GM23248 (cell line): ENCODE results near the gene PROS1. TPM values are rescaled to one million over a fixed set of nuclear protein-coding genes. Genes with fewer than 3 reads are reported as not detected.

Experiments used
- DNase-seq: peaks from one replicate; pipeline ENCODE4 v3.0.0-alpha.2; 2015
- H2AFZ ChIP-seq: fragments of 200-600 bp; sonication (generic); 2 replicates; pipeline ENCODE4 v1.6.1; 2016; ENCODE audit warnings: antibody characterized with exemption
- H3F3A ChIP-seq: fragments of 200-600 bp; sonication (generic); 2 replicates; pipeline ENCODE4 v1.6.1; 2016; ENCODE audit warnings: mild to moderate bottlenecking, antibody characterized with exemption, mixed run types; ENCODE audit not compliant: insufficient read depth
- H3K27ac ChIP-seq: fragments of 200-600 bp; sonication (generic); 2 replicates; pipeline ENCODE4 v1.5.1; 2016; ENCODE audit warnings: mild to moderate bottlenecking
- H3K27me3 ChIP-seq: fragments of 200-600 bp; sonication (generic); replicated peaks from 2 replicates; pipeline ENCODE4 v1.6.1; 2016; ENCODE audit warnings: mild to moderate bottlenecking; ENCODE audit not compliant: insufficient read depth
- H3K36me3 ChIP-seq: fragments of 200-600 bp; sonication (generic); 2 replicates; pipeline ENCODE4 v1.6.1; 2016; ENCODE audit warnings: low read depth, mild to moderate bottlenecking
- H3K4me1 ChIP-seq: fragments of 200-600 bp; sonication (generic); 2 replicates; pipeline ENCODE4 v1.6.1; 2016; ENCODE audit warnings: mild to moderate bottlenecking; ENCODE audit not compliant: insufficient read depth
- H3K4me2 ChIP-seq: fragments of 200-600 bp; sonication (generic); one replicate; pipeline ENCODE4 v1.6.1; 2016; ENCODE audit warnings: mild to moderate bottlenecking; ENCODE audit not compliant: unreplicated experiment
- H3K4me3 ChIP-seq: fragments of 200-600 bp; sonication (generic); 2 replicates; pipeline ENCODE4 v1.5.1; 2016; ENCODE audit warnings: mild to moderate bottlenecking
- H3K79me2 ChIP-seq: fragments of 200-600 bp; sonication (generic); 2 replicates; pipeline ENCODE4 v1.6.1; 2016; ENCODE audit warnings: mild to moderate bottlenecking; ENCODE audit not compliant: insufficient read depth
- H3K9ac ChIP-seq: fragments of 200-600 bp; sonication (generic); 2 replicates; pipeline ENCODE4 v1.6.1; 2016; ENCODE audit warnings: mild to moderate bottlenecking
- H3K9me2 ChIP-seq: fragments of 200-600 bp; sonication (generic); 2 replicates; pipeline ENCODE4 v1.6.1; 2016; ENCODE audit warnings: mixed run types, mild to moderate bottlenecking, moderate library complexity; ENCODE audit not compliant: insufficient read depth
- H3K9me3 ChIP-seq: fragments of 200-600 bp; sonication (generic); one replicate; pipeline ENCODE4 v1.6.1; 2017; ENCODE audit warnings: low read depth
- H4K20me1 ChIP-seq: fragments of 200-600 bp; sonication (generic); 2 replicates; pipeline ENCODE4 v1.6.0; 2016; ENCODE audit not compliant: insufficient read depth
- EZH2 ChIP-seq: fragments of 200-600 bp; sonication (generic); IDR thresholded peaks from 2 replicates; pipeline ENCODE4 v1.6.1; 2018; ENCODE audit warnings: antibody characterized with exemption, mild to moderate bottlenecking; ENCODE audit not compliant: insufficient read depth, poor library complexity, severe bottlenecking
- EZH2phosphoT487 ChIP-seq: fragments of 200-600 bp; sonication (generic); IDR thresholded peaks from 2 replicates; pipeline ENCODE4 v1.6.1; 2018; ENCODE audit warnings: antibody characterized with exemption, moderate library complexity, mild to moderate bottlenecking, low read depth; ENCODE audit not compliant: insufficient read depth
- WGBS, 2 experiments: methylation state at CpG; one replicate each; pipeline ENCODE4 v1.1.6; 2015 to 2017; ENCODE audit warnings: low lambda C conversion rate in 2 of 2, low coverage in 1 of 2; ENCODE audit errors: missing lambda C conversion rate in 2 of 2; 5-methylcytosine and 5-hydroxymethylcytosine counted together
- in situ Hi-C: fragments of 300-500 bp; cut with MboI; formaldehyde crosslinking; loops from 2 replicates; pipeline ENCODE4 v1.15.0; 2020
- polyA plus RNA-seq: library from polyadenylated mRNA; unstranded; fragments of >200 nt; fragmentation: Nextera tagmentation; extraction: Ambion mirVana; gene quantifications from 2 replicates; pipeline ENCODE4 v1.2.1, GENCODE V29; 2016
- total RNA-seq: library from RNA; depleted of rRNA; stranded (reverse); fragments of >200 nt; shearing (Covaris generic); gene quantifications from 2 replicates; pipeline ENCODE4 v1.2.3, GENCODE V29; 2014

The PROS1 gene
- total and polyA plus RNA-seq, 2 experiments from 2014 or later, result 17.1 to 25.6 TPM

- H3K9me3 ChIP-seq, result no peaks in the 10 kb centered on the region
- no peaks in the 10 kb centered on the region for H3K9me2 ChIP-seq
- TF ChIP-seq EZH2phosphoT487, result no peak
- TF ChIP-seq EZH2, result no peak
- H3K27ac ChIP-seq, result no peak overlapping the region
- 88 to 91% methylated on average over 1 of the region's 1 CpG for WGBS, 2 experiments
- H4K20me1 ChIP-seq, result no peaks in the 10 kb centered on the region
- no peak overlapping the region for H3K4me2 ChIP-seq
- no peak overlapping the region for H3K4me3 ChIP-seq
- H3K36me3 ChIP-seq, result no peaks in the 10 kb centered on the region
- H3K79me2 ChIP-seq, result no peaks in the 10 kb centered on the region
- no peak overlapping the region for H3K9ac ChIP-seq
- no peak overlapping the region for H2AFZ ChIP-seq
- in situ Hi-C loops, result no loop called here
- no peaks in the 10 kb centered on the region for H3F3A ChIP-seq
- H3K4me1 ChIP-seq, result no peaks in the 10 kb centered on the region
- no peak for DNase-seq
- H3K27me3 ChIP-seq, result no peaks in the 10 kb centered on the region
Observed at GRCh38 chr3:93936549-93936948, 37.1 kb downstream of the PROS1 start.

- H3K9me3 ChIP-seq, result no peaks in the 10 kb centered on the region
- no peaks in the 10 kb centered on the region for H3K4me1 ChIP-seq
- DNase-seq, result no peak
- WGBS, 2 experiments, result 61 to 65% methylated on average over 5 of the region's 5 CpGs
- H3K4me3 ChIP-seq, result no peak overlapping the region
- H3K27ac ChIP-seq, result no peak overlapping the region
- no peaks in the 10 kb centered on the region for H3K27me3 ChIP-seq
- TF ChIP-seq EZH2phosphoT487 (no peak), EZH2 (no peak)
- no peaks in the 10 kb centered on the region for H3K79me2 ChIP-seq
- H4K20me1 ChIP-seq, result no peaks in the 10 kb centered on the region
- no peak overlapping the region for H3K4me2 ChIP-seq
- no peaks in the 10 kb centered on the region for H3K36me3 ChIP-seq
- in situ Hi-C loops, result no loop called here
- no peak overlapping the region for H2AFZ ChIP-seq
- no peak overlapping the region for H3K9ac ChIP-seq
- no peaks in the 10 kb centered on the region for H3K9me2 ChIP-seq
- H3F3A ChIP-seq, result no peaks in the 10 kb centered on the region
Observed at GRCh38 chr3:93934366-93935046, 39.2 kb downstream of the PROS1 start.

GRCh38 chr3:93931597-93932229, 42.0 kb downstream of the PROS1 start:
- Histone ChIP-seq H3K9me2 (no peaks in the 10 kb centered on the region), H3K36me3 (no peaks in the 10 kb centered on the region), H3K4me3 (no peak overlapping the region), H3K9ac (no peak overlapping the region), H3K4me2 (no peak overlapping the region), H3K27ac (no peak overlapping the region), H3K27me3 (no peaks in the 10 kb centered on the region), H3F3A (no peaks in the 10 kb centered on the region), H4K20me1 (no peaks in the 10 kb centered on the region), H3K79me2 (no peaks in the 10 kb centered on the region), H3K4me1 (no peaks in the 10 kb centered on the region), H2AFZ (no peak overlapping the region), H3K9me3 (no peaks in the 10 kb centered on the region)
- 84 to 85% methylated on average over 5 of the region's 5 CpGs for WGBS, 2 experiments
- in situ Hi-C loops, result no loop called here
- no peak for DNase-seq
- TF ChIP-seq EZH2, result no peak
- no peak for TF ChIP-seq EZH2phosphoT487

- no peaks in the 10 kb centered on the region for H3K79me2 ChIP-seq
- H3K27ac ChIP-seq, result no peak overlapping the region
- H3K36me3 ChIP-seq, result no peaks in the 10 kb centered on the region
- no peak overlapping the region for H3K4me3 ChIP-seq
- H4K20me1 ChIP-seq, result no peaks in the 10 kb centered on the region
- H3K9me2 ChIP-seq, result no peaks in the 10 kb centered on the region
- whole genome bisulfite sequencing, 2 experiments, result 43 to 51% methylated on average over 3 of the region's 3 CpGs
- H3K9ac ChIP-seq, result no peak overlapping the region
- no peak overlapping the region for H2AFZ ChIP-seq
- no peaks in the 10 kb centered on the region for H3F3A ChIP-seq
- TF ChIP-seq EZH2phosphoT487 (no peak), EZH2 (no peak)
- H3K27me3 ChIP-seq, result no peaks in the 10 kb centered on the region
- no peak for DNase-seq
- H3K9me3 ChIP-seq, result no peaks in the 10 kb centered on the region
- no peak overlapping the region for H3K4me2 ChIP-seq
- no peaks in the 10 kb centered on the region for H3K4me1 ChIP-seq
- in situ Hi-C loops, result no loop called here
Observed at GRCh38 chr3:93930041-93930440, 43.7 kb downstream of the PROS1 start.

GRCh38 chr3:93926789-93927188, 46.9 kb downstream of the PROS1 start:
- in situ Hi-C loops, result no loop called here
- no peak for TF ChIP-seq EZH2
- no peak for TF ChIP-seq EZH2phosphoT487
- no peak overlapping the region for H3K27ac ChIP-seq
- H3K4me2 ChIP-seq, result no peak overlapping the region
- no peaks in the 10 kb centered on the region for H3K36me3 ChIP-seq
- no peak overlapping the region for H3K9ac ChIP-seq
- H3K4me1 ChIP-seq, result no peaks in the 10 kb centered on the region
- no peaks in the 10 kb centered on the region for H3K9me3 ChIP-seq
- DNase-seq, result no peak
- no peak overlapping the region for H3K4me3 ChIP-seq
- no peaks in the 10 kb centered on the region for H3F3A ChIP-seq
- H4K20me1 ChIP-seq, result no peaks in the 10 kb centered on the region
- no peaks in the 10 kb centered on the region for H3K9me2 ChIP-seq
- H3K79me2 ChIP-seq, result no peaks in the 10 kb centered on the region
- H3K27me3 ChIP-seq, result no peaks in the 10 kb centered on the region
- H2AFZ ChIP-seq, result no peak overlapping the region
